Breast epithelium (tissue), 4 donors: ENCODE results near the gene SAPCD2. TPM values are rescaled to one million over a fixed set of nuclear protein-coding genes. Genes with fewer than 3 reads are reported as not detected.

Experiments
- DNase-seq, 2 donors: peaks; one replicate each; pipeline ENCODE4 v3.0.0-alpha.2; 2019; ENCODE audit warnings: low spot score in 2 of 2
- H3K27ac ChIP-seq, 2 donors: fragments of 200-600 bp; sonication (generic) in 1 of 2; one replicate each; pipeline ENCODE4 v1.5.1; 2016 to 2019; ENCODE audit warnings: mild to moderate bottlenecking in 1 of 2
- H3K27me3 ChIP-seq, 2 donors: fragments of 200-600 bp; sonication (generic) in 1 of 2; one replicate each; pipeline versions ENCODE4 v1.5.1 to v1.6.0; 2017 to 2019; ENCODE audit warnings: control low read depth in 1 of 2, mild to moderate bottlenecking in 1 of 2
- H3K36me3 ChIP-seq: fragments of 200-600 bp; one replicate; pipeline ENCODE4 v1.5.1; 2019
- H3K4me1 ChIP-seq, 2 donors: fragments of 200-600 bp; sonication (generic); one replicate each; pipeline ENCODE4 v1.5.1; 2016 to 2019; ENCODE audit warnings: control low read depth in 1 of 2
- H3K4me3 ChIP-seq, 3 donors: fragments of 200-600 bp; sonication (generic); 1 replicate in 2 of 3; 2 replicates in 1 of 3; pipeline ENCODE4 v1.5.1; 2016 to 2019; ENCODE audit warnings: mild to moderate bottlenecking in 3 of 3, moderate library complexity in 2 of 3
- H3K9me3 ChIP-seq, 2 donors: fragments of 200-600 bp; sonication (generic) in 1 of 2; one replicate each; pipeline ENCODE4 v1.5.1; 2016 to 2019; ENCODE audit warnings: control low read depth in 1 of 2
- CTCF ChIP-seq, 3 donors: fragments of 450-650 bp; IDR thresholded peaks; one replicate each; pipeline ENCODE4 v1.5.1; 2016 to 2017; ENCODE audit warnings: antibody characterized with exemption in 3 of 3, mild to moderate bottlenecking in 3 of 3, moderate library complexity in 3 of 3
- POLR2A ChIP-seq: fragments of 450-650 bp; IDR thresholded peaks from one replicate; pipeline ENCODE4 v1.6.1; 2016; ENCODE audit warnings: antibody characterized with exemption, mild to moderate bottlenecking, moderate library complexity
- POLR2AphosphoS5 ChIP-seq, 3 donors: sonication (generic); formaldehyde crosslinking; IDR thresholded peaks; one replicate each; pipeline ENCODE4 v1.6.1; 2017; ENCODE audit warnings: antibody characterized with exemption in 3 of 3
- intact Hi-C: fragments of 100-400 bp; cut with DNase I; formaldehyde crosslinking; loops from one replicate; pipeline ENCODE4 v1.15.1; 2023; ENCODE audit warnings: low total_unique reads
- total RNA-seq, 3 donors: library from RNA; depleted of rRNA; stranded (reverse); fragments of >200 nt; gene quantifications; one replicate each; pipeline ENCODE4 v1.1.0, GENCODE V29; 2016

The SAPCD2 gene
- total RNA-seq, 3 donors from 2014 or later: 0.96 to 2.9 (median 2.8) TPM

DNA sequence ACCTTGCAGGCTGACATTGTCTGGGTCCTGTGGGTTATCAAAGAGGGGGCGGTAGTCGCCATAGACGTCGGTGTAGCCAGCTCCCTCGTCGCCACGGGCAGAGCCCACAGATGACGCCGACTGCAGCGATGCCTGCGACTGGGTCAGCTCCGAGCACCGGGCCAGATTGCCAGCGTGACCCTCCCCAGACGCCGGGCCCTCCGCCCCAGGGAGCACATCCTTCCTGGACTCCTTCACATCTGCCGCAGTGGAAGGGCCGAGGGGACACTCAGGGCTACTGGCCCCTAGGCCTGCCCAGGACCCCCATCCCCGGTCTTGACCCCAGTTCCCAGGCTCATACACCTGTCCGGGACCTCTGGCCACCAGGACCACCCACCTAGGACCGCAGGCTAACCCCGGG lies 56.2 kb downstream of the SAPCD2 start:
- Histone ChIP-seq H3K36me3 (no peaks in the 10 kb centered on the region), H3K27me3 (no peaks in the 10 kb centered on the region), H3K9me3 (no peaks in the 10 kb centered on the region), H3K27ac (no peak overlapping the region), H3K4me1 (no peaks in the 10 kb centered on the region), H3K4me3 (no peak overlapping the region)
- intact Hi-C loops: no loop called here
- DNase-seq: no peak
- TF ChIP-seq POLR2A: no peak
- no peak for TF ChIP-seq CTCF (IDR thresholded peaks at IDR 0.05)
- no peak for TF ChIP-seq POLR2AphosphoS5 (IDR thresholded peaks at IDR 0.05)

- no peak for DNase-seq
- Histone ChIP-seq H3K27ac (no peak overlapping the region), H3K9me3 (no peaks in the 10 kb centered on the region), H3K4me1 (no peaks in the 10 kb centered on the region), H3K4me3 (no peak overlapping the region), H3K27me3 (no peaks in the 10 kb centered on the region), H3K36me3 (no peaks in the 10 kb centered on the region)
- TF ChIP-seq CTCF (IDR thresholded peaks at IDR 0.05): no peak
- TF ChIP-seq POLR2AphosphoS5 (IDR thresholded peaks at IDR 0.05): no peak
- no peak for TF ChIP-seq POLR2A
- intact Hi-C loops: no loop called here
These were observed 56.8 kb downstream of the SAPCD2 start for GRCh38 chr9:137013571-137013940.

- intact Hi-C loops: loop anchor here (1.0 kb wide), 1 partner anchor 26 kb away; no protein-coding TSS in a partner anchor
- TF ChIP-seq POLR2A (no peak), POLR2AphosphoS5 (IDR thresholded peaks at IDR 0.05) (no peak), CTCF (IDR thresholded peaks at IDR 0.05) (no peak)
- Histone ChIP-seq H3K4me3 (no peak overlapping the region), H3K27me3 (no peaks in the 10 kb centered on the region), H3K27ac (no peak overlapping the region), H3K9me3 (no peaks in the 10 kb centered on the region), H3K36me3 (no peaks in the 10 kb centered on the region), H3K4me1 (no peaks in the 10 kb centered on the region)
- no peak for DNase-seq
These were observed 57.4 kb downstream of the SAPCD2 start for GRCh38 chr9:137012694-137013570.

Other genes starting within 250 kb of the SAPCD2 start
- 1 to 10 TPM; 1.0 to 2.3 (median 1.1) TPM for gene AJM1, start 228.1 kb downstream of the SAPCD2 start, total RNA-seq
- gene PHPT1, start 221.1 kb downstream of the SAPCD2 start, total RNA-seq: 10 to 100 TPM; 43.2 to 70.8 (median 52.5) TPM
- 1 to 10 TPM in 2 of 3 donors, under 1 TPM in 1; 0.64 to 5.6 (median 3.4) TPM for gene MAMDC4, start 218.2 kb downstream of the SAPCD2 start, total RNA-seq
- 100 to 1,000 TPM; 334 to 365 (median 365) TPM for gene EDF1, start 204.2 kb downstream of the SAPCD2 start, total RNA-seq
- 1 to 10 TPM; 3.4 to 8.9 (median 8.5) TPM for gene TRAF2, start 184.0 kb downstream of the SAPCD2 start, total RNA-seq
- gene FBXW5, start 125.8 kb downstream of the SAPCD2 start, total RNA-seq: 100 to 1,000 TPM; 103 to 183 (median 126) TPM
- not detected for gene C8G, start 125.3 kb downstream of the SAPCD2 start, total RNA-seq
- 1 to 10 TPM in 2 of 3 donors, not detected in 1; 1.8 to 5.6 TPM for gene LCN12, start 118.3 kb downstream of the SAPCD2 start, total RNA-seq
- 10 to 100 TPM; 46.7 to 72.6 (median 48.2) TPM for gene PTGDS, start 93.1 kb downstream of the SAPCD2 start, total RNA-seq
- gene LCNL1, start 87.6 kb downstream of the SAPCD2 start, total RNA-seq: under 1 TPM in 2 of 3 donors, not detected in 1; 0.16 to 0.29 TPM
- 10 to 100 TPM; 24.6 to 66.2 (median 49.2) TPM for gene PAXX, start 78.1 kb downstream of the SAPCD2 start, total RNA-seq
- 1 to 10 TPM in 1 of 3 donors, under 1 TPM in 1, not detected in 1; 0.32 to 3.5 TPM for gene CLIC3, start 74.0 kb downstream of the SAPCD2 start, total RNA-seq
- gene ABCA2, start 42.3 kb downstream of the SAPCD2 start, total RNA-seq: 10 to 100 TPM; 17.0 to 30.6 (median 18.9) TPM
- gene FUT7, start 38.5 kb downstream of the SAPCD2 start, total RNA-seq: not detected
- 10 to 100 TPM; 21.9 to 63.9 (median 63.1) TPM for gene NPDC1, start 24.4 kb downstream of the SAPCD2 start, total RNA-seq
- 1 to 10 TPM in 2 of 3 donors, under 1 TPM in 1; 0.16 to 6.7 (median 3.6) TPM for gene ENTPD2, start 16.5 kb downstream of the SAPCD2 start, total RNA-seq
- 10 to 100 TPM in 1 of 3 donors, 1 to 10 TPM in 2; 6.7 to 12.0 (median 6.9) TPM for gene UAP1L1, start 7.0 kb upstream of the SAPCD2 start, total RNA-seq
- gene MAN1B1, start 16.4 kb upstream of the SAPCD2 start, total RNA-seq: 10 to 100 TPM; 50.1 to 62.8 (median 50.8) TPM
- gene DPP7, start 44.2 kb upstream of the SAPCD2 start, total RNA-seq: 100 to 1,000 TPM; 115 to 137 (median 132) TPM
- gene GRIN1, start 68.6 kb upstream of the SAPCD2 start, total RNA-seq: 1 to 10 TPM in 2 of 3 donors, not detected in 1; 1.3 to 1.9 TPM
- 1 to 10 TPM in 2 of 3 donors, not detected in 1; 7.8 to 9.2 TPM for gene LRRC26, start 99.5 kb upstream of the SAPCD2 start, total RNA-seq
- gene TMEM210, start 101.5 kb upstream of the SAPCD2 start, total RNA-seq: not detected
- gene ANAPC2, start 118.0 kb upstream of the SAPCD2 start, total RNA-seq: 10 to 100 TPM; 32.0 to 35.7 (median 32.9) TPM
- gene SSNA1, start 118.1 kb upstream of the SAPCD2 start, total RNA-seq: 10 to 100 TPM; 75.0 to 92.8 (median 82.7) TPM
- gene TPRN, start 130.2 kb upstream of the SAPCD2 start, total RNA-seq: 1 to 10 TPM; 4.0 to 9.2 (median 8.5) TPM
- 10 to 100 TPM; 26.5 to 36.6 (median 26.6) TPM for gene TMEM203, start 135.1 kb upstream of the SAPCD2 start, total RNA-seq
- gene NDOR1, start 135.1 kb upstream of the SAPCD2 start, total RNA-seq: 1 to 10 TPM; 4.6 to 9.5 (median 7.2) TPM
- gene RNF208, start 151.7 kb upstream of the SAPCD2 start, total RNA-seq: 1 to 10 TPM; 1.5 to 2.9 (median 1.8) TPM
- under 1 TPM; 0.29 to 0.66 (median 0.32) TPM for gene CYSRT1, start 154.6 kb upstream of the SAPCD2 start, total RNA-seq
- gene RNF224, start 156.9 kb upstream of the SAPCD2 start, total RNA-seq: under 1 TPM in 1 of 3 donors, not detected in 2; 0.29 TPM
- not detected for gene SLC34A3, start 160.3 kb upstream of the SAPCD2 start, total RNA-seq
- 100 to 1,000 TPM; 112 to 188 (median 183) TPM for gene TUBB4B, start 170.7 kb upstream of the SAPCD2 start, total RNA-seq
- gene STPG3, start 180.7 kb upstream of the SAPCD2 start, total RNA-seq: not detected
- gene NELFB, start 184.8 kb upstream of the SAPCD2 start, total RNA-seq: 10 to 100 TPM; 32.6 to 39.2 (median 38.7) TPM
- gene TOR4A, start 207.2 kb upstream of the SAPCD2 start, total RNA-seq: 1 to 10 TPM; 2.9 to 5.4 (median 3.7) TPM
- 1 to 10 TPM; 2.1 to 6.9 (median 3.5) TPM for gene NRARP, start 231.7 kb upstream of the SAPCD2 start, total RNA-seq